Sigmoid colon (tissue), 4 donors: ENCODE data around the gene VDR.

ENCODE experiments used
- POLR2AphosphoS5 ChIP-seq, 4 donors: sonication (generic); formaldehyde crosslinking; IDR thresholded peaks; one replicate each; pipeline ENCODE4 v1.6.1; 2017; ENCODE audit warnings: antibody characterized with exemption in 4 of 4
- TF ChIP-seq, protein P1 (sequence below), 4 experiments: fragments of 450-650 bp in 3 of 4; fragments of 200-600 bp in 1 of 4; IDR thresholded peaks; one replicate each; pipeline ENCODE4 v1.5.1; 2016 to 2019; ENCODE audit warnings: antibody characterized with exemption in 4 of 4, mild to moderate bottlenecking in 3 of 4, moderate library complexity in 2 of 4

DNA sequence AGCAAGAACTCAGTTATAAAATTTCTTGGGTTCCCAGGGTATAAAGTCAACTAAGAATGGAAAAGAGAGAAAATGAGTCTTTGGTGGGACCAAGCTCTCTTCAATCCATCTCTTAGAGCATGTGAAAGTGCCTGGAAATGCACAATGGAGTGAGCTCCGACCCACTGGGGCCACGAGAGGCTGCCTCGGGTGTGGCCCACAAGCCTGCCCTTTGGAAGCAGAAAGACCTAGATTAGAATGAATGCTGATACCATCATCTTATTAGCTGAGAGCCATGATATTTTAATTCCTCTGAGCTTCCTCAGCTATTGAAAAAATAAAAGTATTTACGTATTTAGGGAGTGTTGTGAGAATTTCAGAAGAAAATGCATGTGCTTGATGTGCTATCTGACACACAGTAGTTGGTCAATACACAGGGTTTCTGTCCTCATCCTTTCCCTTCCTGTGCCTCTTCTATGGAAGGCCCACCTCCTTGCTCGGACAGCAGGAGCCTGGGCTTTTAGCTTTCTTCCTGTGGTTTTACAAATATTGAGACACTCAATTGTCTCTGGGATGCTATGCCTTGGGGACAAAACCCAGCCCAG lies 42.5 kb downstream of the VDR start:
- TF ChIP-seq, protein P1, sequence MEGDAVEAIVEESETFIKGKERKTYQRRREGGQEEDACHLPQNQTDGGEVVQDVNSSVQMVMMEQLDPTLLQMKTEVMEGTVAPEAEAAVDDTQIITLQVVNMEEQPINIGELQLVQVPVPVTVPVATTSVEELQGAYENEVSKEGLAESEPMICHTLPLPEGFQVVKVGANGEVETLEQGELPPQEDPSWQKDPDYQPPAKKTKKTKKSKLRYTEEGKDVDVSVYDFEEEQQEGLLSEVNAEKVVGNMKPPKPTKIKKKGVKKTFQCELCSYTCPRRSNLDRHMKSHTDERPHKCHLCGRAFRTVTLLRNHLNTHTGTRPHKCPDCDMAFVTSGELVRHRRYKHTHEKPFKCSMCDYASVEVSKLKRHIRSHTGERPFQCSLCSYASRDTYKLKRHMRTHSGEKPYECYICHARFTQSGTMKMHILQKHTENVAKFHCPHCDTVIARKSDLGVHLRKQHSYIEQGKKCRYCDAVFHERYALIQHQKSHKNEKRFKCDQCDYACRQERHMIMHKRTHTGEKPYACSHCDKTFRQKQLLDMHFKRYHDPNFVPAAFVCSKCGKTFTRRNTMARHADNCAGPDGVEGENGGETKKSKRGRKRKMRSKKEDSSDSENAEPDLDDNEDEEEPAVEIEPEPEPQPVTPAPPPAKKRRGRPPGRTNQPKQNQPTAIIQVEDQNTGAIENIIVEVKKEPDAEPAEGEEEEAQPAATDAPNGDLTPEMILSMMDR (IDR thresholded peaks at IDR 0.05), result no peak
- TF ChIP-seq POLR2AphosphoS5 (IDR thresholded peaks at IDR 0.05), result no peak
